Mesodermal cell (in vitro differentiated cells): Measurements from ENCODE around the gene TFAP2A.

Experiments used
- H3K27ac ChIP-seq: 2 replicates; pipeline ENCODE4 v1.7.0; 2013; ENCODE audit warnings: mild to moderate bottlenecking, low read depth, low read length, moderate library complexity; ENCODE audit not compliant: severe bottlenecking
- H3K36me3 ChIP-seq: 2 replicates; pipeline ENCODE4 v1.7.1; 2013; ENCODE audit warnings: mild to moderate bottlenecking, low read length, moderate library complexity; ENCODE audit not compliant: control insufficient read depth, insufficient read depth
- H3K4me1 ChIP-seq: one replicate; pipeline ENCODE4 v1.7.1; 2013; ENCODE audit warnings: mild to moderate bottlenecking, low read length; ENCODE audit not compliant: insufficient read depth, control insufficient read depth, poor library complexity, severe bottlenecking
- H3K4me3 ChIP-seq: 2 replicates; pipeline ENCODE4 v1.7.0; 2013; ENCODE audit warnings: low read length, control low read depth, mild to moderate bottlenecking; ENCODE audit not compliant: insufficient read depth, poor library complexity, severe bottlenecking; ENCODE audit errors: extremely low read depth
- H3K9me3 ChIP-seq: 2 replicates; pipeline ENCODE4 v1.7.1; 2013; ENCODE audit warnings: mild to moderate bottlenecking, low read length, moderate library complexity; ENCODE audit not compliant: control insufficient read depth
- WGBS, 2 experiments: methylation state at CpG; one replicate each; pipeline ENCODE4 v1.1.5; 2013; ENCODE audit warnings: missing lambda C conversion rate in 2 of 2; ENCODE audit not compliant: insufficient coverage in 2 of 2; 5-methylcytosine and 5-hydroxymethylcytosine counted together

The TFAP2A gene

DNA sequence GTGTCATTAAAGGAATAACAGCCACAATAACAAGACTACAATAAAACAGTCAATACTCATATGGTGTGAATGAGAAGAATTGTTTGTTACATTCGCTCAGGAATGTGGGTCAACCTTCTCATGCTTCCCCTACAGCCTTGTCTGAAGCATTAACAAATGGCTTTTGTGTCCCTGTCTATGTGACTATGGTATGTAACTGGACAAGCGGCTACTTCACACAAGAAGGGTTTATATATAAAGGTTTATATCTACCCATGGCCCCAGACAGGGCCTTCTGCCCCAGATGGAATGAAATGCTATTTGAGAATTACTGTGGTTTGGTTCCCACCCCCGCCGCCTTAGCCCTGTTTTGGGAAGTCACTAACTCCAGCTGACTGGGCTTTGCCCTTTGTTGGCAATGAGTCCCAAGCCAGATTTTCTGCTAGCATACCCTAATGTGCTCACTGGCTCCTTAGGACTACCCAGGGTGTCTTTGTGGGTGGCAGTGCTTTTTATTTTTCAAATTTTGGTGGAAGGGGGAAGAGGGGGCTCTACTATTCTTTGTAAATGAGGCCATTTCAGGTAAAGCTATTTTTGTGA lies 39.4 kb downstream of the TFAP2A start:
- WGBS, 2 experiments = 83 to 88% methylated on average over 2 of the region's 4 CpGs
- peaks cover 9% of the 10 kb centered on the region for H3K4me1 ChIP-seq
- H3K27ac ChIP-seq = no peak overlapping the region
- no peaks in the 10 kb centered on the region for H3K9me3 ChIP-seq
- H3K36me3 ChIP-seq = no peaks in the 10 kb centered on the region
- no peak overlapping the region for H3K4me3 ChIP-seq

DNA sequence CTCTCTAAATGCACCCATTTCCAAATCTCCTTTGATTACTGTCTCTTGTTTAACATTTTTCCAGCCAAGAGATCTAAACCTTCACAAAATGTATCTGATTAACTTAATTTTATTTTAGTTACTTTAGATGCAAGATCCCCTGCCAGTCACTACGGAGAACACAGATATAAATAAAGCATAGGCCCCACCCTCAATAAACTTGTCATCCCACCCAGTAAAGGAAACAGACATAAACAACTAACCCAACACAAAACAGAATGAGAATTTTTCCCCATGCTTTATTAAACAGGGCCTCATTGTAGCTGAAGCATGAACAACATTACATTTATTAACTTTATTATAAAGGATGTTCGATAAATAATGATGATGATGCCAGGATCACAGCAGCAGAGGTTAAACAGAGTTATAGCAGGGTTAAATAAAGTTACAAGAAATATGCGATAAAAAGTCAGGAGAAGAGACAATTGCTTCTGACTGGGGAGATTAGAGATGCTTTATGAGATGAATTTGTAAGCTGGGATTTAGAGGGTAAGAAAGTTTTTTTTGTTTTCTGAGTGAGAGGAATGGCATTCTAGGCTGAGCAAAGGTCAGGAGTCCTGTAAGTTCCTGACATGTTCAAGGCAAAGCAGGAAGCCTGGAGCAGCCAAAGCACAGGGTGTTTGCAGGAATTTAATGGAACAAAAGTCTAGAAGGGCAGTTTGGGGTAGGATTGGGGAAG lies 41.1 kb downstream of the TFAP2A start:
- 87 to 98% methylated on average over 1 to 2 of the region's 3 CpGs for WGBS, 2 experiments
- Histone ChIP-seq H3K4me3 (no peak overlapping the region), H3K27ac (no peak overlapping the region), H3K9me3 (no peaks in the 10 kb centered on the region), H3K36me3 (no peaks in the 10 kb centered on the region), H3K4me1 (peaks cover 9% of the 10 kb centered on the region)

DNA sequence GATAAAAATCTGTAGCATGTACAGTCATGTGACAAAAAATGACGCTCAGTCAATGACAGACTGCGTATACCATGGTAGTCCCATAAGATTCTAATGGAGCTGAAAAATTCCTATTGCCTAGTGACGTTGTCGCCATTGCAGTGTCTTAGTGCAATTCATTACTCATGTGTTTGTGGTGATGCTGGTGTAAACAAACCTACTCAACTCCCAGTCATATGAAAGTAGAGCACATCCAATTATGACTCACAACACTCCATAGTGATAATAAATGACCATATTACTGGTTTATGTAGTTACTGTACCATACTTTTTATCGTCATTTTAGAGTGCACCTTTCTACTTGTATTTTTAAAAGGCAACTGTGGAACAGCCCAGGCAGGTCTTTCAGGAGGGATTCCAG lies 45.0 kb downstream of the TFAP2A start:
- no peak overlapping the region for H3K4me3 ChIP-seq
- 95 to 100% methylated on average over 2 of the region's 5 CpGs for WGBS, 2 experiments
- H3K27ac ChIP-seq = no peak overlapping the region
- peaks cover 9% of the 10 kb centered on the region for H3K4me1 ChIP-seq
- H3K36me3 ChIP-seq = no peaks in the 10 kb centered on the region
- H3K9me3 ChIP-seq = peaks cover 3% of the 10 kb centered on the region

DNA sequence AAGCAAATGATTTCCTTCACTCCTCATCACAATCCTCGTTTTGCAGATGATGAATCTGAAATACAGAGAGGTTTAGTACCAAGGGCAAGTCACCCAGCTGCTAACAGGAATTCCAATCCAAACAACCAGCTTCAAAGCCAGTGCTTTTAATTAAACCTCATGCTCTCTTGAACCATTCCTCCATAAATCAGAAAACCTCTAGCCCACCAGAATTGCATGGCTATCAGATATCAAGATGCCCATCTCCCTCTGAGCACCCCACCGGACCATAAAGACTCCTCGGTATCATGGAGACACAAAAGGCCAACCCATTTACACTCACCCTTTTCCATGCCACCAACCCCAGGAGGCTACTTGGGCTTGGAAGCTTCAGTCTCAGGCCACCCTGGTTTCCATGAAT lies 46.0 kb downstream of the TFAP2A start:
- no peak overlapping the region for H3K27ac ChIP-seq
- 96 to 100% methylated on average over 2 to 3 of the region's 3 CpGs for WGBS, 2 experiments
- H3K4me3 ChIP-seq = no peak overlapping the region
- H3K4me1 ChIP-seq = no peaks in the 10 kb centered on the region
- H3K9me3 ChIP-seq = peaks cover 6% of the 10 kb centered on the region
- no peaks in the 10 kb centered on the region for H3K36me3 ChIP-seq

DNA sequence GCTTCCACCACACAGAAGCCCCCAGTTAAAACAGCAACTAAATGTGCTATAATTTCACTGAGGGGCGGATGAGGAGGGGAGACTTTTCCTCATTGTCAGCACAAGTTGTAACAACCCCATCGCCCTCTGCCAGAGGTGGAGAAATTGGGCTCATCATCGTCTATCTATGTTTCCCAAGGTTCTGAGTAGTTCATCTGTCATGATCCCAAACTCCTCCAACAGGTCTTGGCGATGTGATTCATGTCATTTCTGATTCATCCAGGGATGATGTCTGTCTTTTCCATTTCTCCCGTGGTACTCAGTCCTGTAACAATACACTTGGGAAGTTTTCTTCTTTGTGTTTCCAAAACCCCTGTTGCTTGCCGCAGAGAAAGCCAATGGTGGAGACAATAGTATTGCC lies 51.0 kb downstream of the TFAP2A start:
- Histone ChIP-seq H3K4me3 (no peak overlapping the region), H3K9me3 (peaks cover 6% of the 10 kb centered on the region), H3K4me1 (no peaks in the 10 kb centered on the region), H3K36me3 (no peaks in the 10 kb centered on the region), H3K27ac (no peak overlapping the region)
- WGBS, 2 experiments = 88 to 90% methylated on average over 4 to 5 of the region's 6 CpGs

DNA sequence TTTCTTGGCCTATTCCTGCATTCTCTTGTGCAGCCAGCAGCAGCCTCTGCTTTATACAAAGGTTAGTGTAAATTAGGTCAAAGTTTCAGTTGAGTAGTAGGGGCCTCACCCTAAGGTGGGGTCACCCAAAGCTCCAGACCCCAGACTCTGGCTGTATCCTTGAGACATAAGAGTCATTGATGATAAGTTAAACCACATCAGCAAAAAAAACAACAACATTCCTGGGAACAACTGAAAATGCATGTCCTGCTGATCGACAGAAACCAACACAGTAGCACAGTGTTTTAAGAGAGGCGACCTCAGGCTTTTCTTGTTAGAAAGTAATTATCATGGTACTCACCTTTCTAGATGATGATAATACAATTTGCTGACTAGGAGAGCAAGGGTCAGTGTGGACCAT lies 52.6 kb downstream of the TFAP2A start:
- Histone ChIP-seq H3K4me3 (no peak overlapping the region), H3K36me3 (no peaks in the 10 kb centered on the region), H3K9me3 (peaks cover 6% of the 10 kb centered on the region), H3K4me1 (no peaks in the 10 kb centered on the region), H3K27ac (no peak overlapping the region)
- WGBS, 2 experiments = no CpG with 5 or more reads among the region's 2 CpGs

DNA sequence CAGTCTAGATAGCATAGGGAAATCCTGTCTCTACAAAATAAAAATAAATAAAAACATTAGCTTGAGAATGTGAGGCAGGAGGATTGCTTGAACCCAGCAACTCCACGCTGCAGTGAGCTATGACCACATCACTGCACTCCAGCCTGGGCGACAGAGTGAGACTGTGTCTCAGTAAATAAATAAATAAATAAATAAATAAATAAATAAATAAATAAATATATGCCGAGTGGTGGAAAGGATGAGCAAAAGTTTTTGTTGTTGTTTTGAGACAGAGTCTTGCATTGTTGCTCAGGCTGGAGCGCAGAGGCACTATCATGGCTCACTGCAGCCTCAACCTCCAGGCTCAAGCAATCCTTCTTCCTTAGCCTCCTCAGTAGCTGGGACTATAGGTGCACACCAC lies 53.4 kb downstream of the TFAP2A start:
- Histone ChIP-seq H3K4me1 (no peaks in the 10 kb centered on the region), H3K27ac (no peak overlapping the region), H3K36me3 (no peaks in the 10 kb centered on the region), H3K9me3 (peaks cover 6% of the 10 kb centered on the region), H3K4me3 (no peak overlapping the region)
- 89% methylated on average over 1 of the region's 4 CpGs for WGBS, 2 experiments

DNA sequence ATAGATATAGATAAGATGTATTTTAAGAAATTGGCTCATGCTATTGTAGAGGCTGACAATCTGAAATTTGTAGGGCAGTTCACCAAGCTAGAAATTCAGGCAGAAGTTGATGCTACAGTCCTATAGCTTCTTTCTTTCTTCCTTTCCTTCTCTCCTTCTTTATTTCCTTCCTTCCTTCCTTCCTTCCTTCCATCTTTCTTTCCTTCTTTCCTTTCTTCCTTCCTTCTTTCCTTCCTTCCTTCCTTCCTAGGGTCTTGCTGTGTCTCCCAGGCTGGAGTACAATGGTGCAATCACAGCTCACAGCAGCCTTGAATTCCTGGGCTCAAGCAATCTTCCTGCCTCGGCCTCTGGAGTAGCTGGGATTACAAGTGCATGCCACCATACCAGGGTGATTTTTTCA lies 55.3 kb downstream of the TFAP2A start:
- H3K27ac ChIP-seq = no peak overlapping the region
- H3K9me3 ChIP-seq = no peaks in the 10 kb centered on the region
- 92% methylated on average over 1 of the region's 1 CpG for WGBS, 2 experiments
- no peak overlapping the region for H3K4me3 ChIP-seq
- H3K4me1 ChIP-seq = no peaks in the 10 kb centered on the region
- no peaks in the 10 kb centered on the region for H3K36me3 ChIP-seq

DNA sequence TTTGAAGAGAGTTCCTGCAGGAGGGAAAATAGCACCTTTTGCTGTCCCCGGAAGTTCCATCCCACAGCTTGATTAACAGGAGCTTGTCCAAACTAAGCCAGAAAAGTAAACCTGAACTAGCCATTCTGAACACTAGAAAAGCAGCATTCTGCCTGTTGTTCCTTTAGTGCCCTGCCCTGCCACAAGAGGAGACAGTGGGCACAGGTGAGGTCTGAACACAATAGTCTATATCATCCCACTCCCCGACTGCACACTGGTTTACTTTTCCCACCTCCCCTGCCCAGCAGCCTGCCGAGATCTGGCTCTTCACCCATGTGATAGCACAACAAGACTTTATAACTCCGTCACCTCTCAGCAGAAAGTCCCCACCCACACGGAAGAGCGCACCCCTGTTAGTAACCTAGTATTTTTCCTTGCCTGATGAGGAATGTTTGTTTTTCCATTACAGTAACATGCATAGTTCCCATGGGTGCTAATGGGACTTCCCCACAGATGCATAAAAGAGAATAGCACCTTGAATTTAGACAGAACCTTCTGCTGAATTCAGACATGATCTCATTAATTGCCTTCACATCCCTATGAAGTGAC lies 59.7 kb downstream of the TFAP2A start:
- Histone ChIP-seq H3K27ac (no peak overlapping the region), H3K36me3 (no peaks in the 10 kb centered on the region), H3K4me3 (no peak overlapping the region), H3K9me3 (no peaks in the 10 kb centered on the region), H3K4me1 (no peaks in the 10 kb centered on the region)
- WGBS, 2 experiments = 82 to 85% methylated on average over 3 to 4 of the region's 6 CpGs

DNA sequence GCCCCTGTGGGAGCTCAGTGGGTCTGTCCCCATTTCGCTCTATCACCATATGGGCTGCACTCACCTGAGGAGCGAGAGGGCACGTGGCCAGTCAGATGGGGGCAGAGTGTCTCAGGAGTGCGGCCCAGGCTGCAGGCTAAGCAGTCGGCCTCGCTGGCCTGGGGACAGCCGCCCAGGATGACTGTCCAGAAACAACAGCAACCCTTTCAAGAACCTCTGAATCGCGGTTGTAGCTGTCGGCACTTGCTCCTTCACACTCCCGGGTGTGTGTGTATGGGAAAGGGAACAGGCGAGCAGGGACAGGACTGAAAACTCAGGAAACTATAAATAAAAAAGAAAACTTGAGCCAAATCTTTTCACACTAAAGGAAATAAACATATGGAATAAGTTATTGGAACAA lies 63.1 kb downstream of the TFAP2A start:
- WGBS, 2 experiments = 91 to 96% methylated on average over 6 to 7 of the region's 12 CpGs
- Histone ChIP-seq H3K4me1 (no peaks in the 10 kb centered on the region), H3K4me3 (no peak overlapping the region), H3K9me3 (no peaks in the 10 kb centered on the region), H3K36me3 (no peaks in the 10 kb centered on the region), H3K27ac (no peak overlapping the region)

DNA sequence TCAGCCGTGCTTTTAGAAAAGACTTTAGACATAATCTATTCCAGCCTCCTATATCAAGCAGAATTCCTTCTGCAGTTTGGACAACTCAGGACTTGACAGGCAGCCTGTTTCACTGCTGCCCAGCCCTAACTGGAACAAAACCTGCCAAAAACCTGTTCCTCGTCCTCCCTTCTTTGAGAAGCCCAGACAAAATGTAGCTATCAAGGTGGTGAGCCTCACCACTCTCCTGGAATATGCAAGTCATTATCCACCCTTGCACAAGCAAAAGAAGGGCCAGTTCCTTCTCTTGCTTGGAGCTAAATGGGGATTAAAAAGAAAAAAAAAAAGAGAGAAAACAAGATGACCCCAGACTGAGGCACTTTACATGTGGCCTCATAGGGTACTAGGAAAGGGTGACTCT lies 64.2 kb downstream of the TFAP2A start:
- WGBS, 2 experiments = 86 to 91% methylated on average over 1 of the region's 2 CpGs
- Histone ChIP-seq H3K4me3 (no peak overlapping the region), H3K9me3 (no peaks in the 10 kb centered on the region)

More for the DNA sequence above, 64.2 kb downstream of the TFAP2A start:
- Histone ChIP-seq H3K36me3 (no peaks in the 10 kb centered on the region), H3K4me1 (no peaks in the 10 kb centered on the region), H3K27ac (no peak overlapping the region)
